ENCODE results near the gene NOS1. TPM values are rescaled to one million over a fixed set of nuclear protein-coding genes. Genes with fewer than 3 reads are reported as not detected.
"Not testable (repeated sequence)": the region's sequence is repeated elsewhere in the genome, so short reads cannot be mapped to it uniquely, and the experiment has no call there.

NOS1 gene
- total RNA-seq, 1 donor from 2014 or later = 3.5 TPM

GRCh38 chr12:117403586-117404139, 42.2 kb upstream of the NOS1 start:
- no peak for ATAC-seq
- H3K27ac ChIP-seq = no peak overlapping the region
- H3K27me3 ChIP-seq (ENCODE audit: low read depth) = no peaks in the 10 kb centered on the region
- peaks cover 10% of the 10 kb centered on the region for H3K4me1 ChIP-seq
- TF ChIP-seq, protein P1, sequence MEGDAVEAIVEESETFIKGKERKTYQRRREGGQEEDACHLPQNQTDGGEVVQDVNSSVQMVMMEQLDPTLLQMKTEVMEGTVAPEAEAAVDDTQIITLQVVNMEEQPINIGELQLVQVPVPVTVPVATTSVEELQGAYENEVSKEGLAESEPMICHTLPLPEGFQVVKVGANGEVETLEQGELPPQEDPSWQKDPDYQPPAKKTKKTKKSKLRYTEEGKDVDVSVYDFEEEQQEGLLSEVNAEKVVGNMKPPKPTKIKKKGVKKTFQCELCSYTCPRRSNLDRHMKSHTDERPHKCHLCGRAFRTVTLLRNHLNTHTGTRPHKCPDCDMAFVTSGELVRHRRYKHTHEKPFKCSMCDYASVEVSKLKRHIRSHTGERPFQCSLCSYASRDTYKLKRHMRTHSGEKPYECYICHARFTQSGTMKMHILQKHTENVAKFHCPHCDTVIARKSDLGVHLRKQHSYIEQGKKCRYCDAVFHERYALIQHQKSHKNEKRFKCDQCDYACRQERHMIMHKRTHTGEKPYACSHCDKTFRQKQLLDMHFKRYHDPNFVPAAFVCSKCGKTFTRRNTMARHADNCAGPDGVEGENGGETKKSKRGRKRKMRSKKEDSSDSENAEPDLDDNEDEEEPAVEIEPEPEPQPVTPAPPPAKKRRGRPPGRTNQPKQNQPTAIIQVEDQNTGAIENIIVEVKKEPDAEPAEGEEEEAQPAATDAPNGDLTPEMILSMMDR (IDR thresholded peaks at IDR 0.05) = no peak
- H3K9me3 ChIP-seq = peaks cover 5% of the 10 kb centered on the region
- H3K4me3 ChIP-seq = no peak overlapping the region
- intact Hi-C loops (cut with DNase I) = no loop called here
- DNase-seq = no peak
- H3K36me3 ChIP-seq = no peaks in the 10 kb centered on the region

- H3K9me3 ChIP-seq = peaks cover 5% of the 10 kb centered on the region
- H3K4me3 ChIP-seq = no peak overlapping the region
- H3K36me3 ChIP-seq = no peaks in the 10 kb centered on the region
- H3K27ac ChIP-seq = no peak overlapping the region
- TF ChIP-seq, protein P1 (IDR thresholded peaks at IDR 0.05) = no peak
- no peak for ATAC-seq
- DNase-seq = no peak
- intact Hi-C loops (cut with DNase I) = no loop called here
- no peaks in the 10 kb centered on the region for H3K27me3 ChIP-seq (ENCODE audit: low read depth)
- no peaks in the 10 kb centered on the region for H3K4me1 ChIP-seq
These were observed 40.9 kb upstream of the NOS1 start for GRCh38 chr12:117402363-117402762.

- Histone ChIP-seq H3K4me3 (no peak overlapping the region), H3K9me3 (peaks cover 5% of the 10 kb centered on the region), H3K4me1 (no peaks in the 10 kb centered on the region), H3K27ac (no peak overlapping the region), H3K36me3 (no peaks in the 10 kb centered on the region), H3K27me3 (ENCODE audit: low read depth) (no peaks in the 10 kb centered on the region)
- ATAC-seq = no peak
- intact Hi-C loops (cut with DNase I) = no loop called here
- no peak for DNase-seq
- TF ChIP-seq, protein P1 (IDR thresholded peaks at IDR 0.05) = no peak
These were observed 39.5 kb upstream of the NOS1 start for GRCh38 chr12:117400912-117401311.

- H3K27ac ChIP-seq; H3K27me3 ChIP-seq (ENCODE audit: low read depth); H3K9me3 ChIP-seq; H3K4me3 ChIP-seq; DNase-seq; H3K36me3 ChIP-seq; H3K4me1 ChIP-seq; ATAC-seq; intact Hi-C loops (cut with DNase I): not testable (repeated sequence)
These were observed 37.1 kb upstream of the NOS1 start for GRCh38 chr12:117398482-117398881.

- TF ChIP-seq, protein P1 (IDR thresholded peaks at IDR 0.05) = no peak
- H3K4me3 ChIP-seq = no peak overlapping the region
- no peaks in the 10 kb centered on the region for H3K27me3 ChIP-seq (ENCODE audit: low read depth)
- H3K4me1 ChIP-seq = no peaks in the 10 kb centered on the region
- DNase-seq (no peak), ATAC-seq (no peak)
- intact Hi-C loops (cut with DNase I) = no loop called here
- no peaks in the 10 kb centered on the region for H3K9me3 ChIP-seq
- H3K27ac ChIP-seq = no peak overlapping the region
- no peaks in the 10 kb centered on the region for H3K36me3 ChIP-seq
These were observed 34.3 kb upstream of the NOS1 start for GRCh38 chr12:117395766-117396165.

- H3K27ac ChIP-seq = no peak overlapping the region
- H3K36me3 ChIP-seq = no peaks in the 10 kb centered on the region
- no peaks in the 10 kb centered on the region for H3K9me3 ChIP-seq
- intact Hi-C loops (cut with DNase I) = no loop called here
- no peaks in the 10 kb centered on the region for H3K27me3 ChIP-seq (ENCODE audit: low read depth)
- DNase-seq (no peak), ATAC-seq (no peak)
- no peaks in the 10 kb centered on the region for H3K4me1 ChIP-seq
- H3K4me3 ChIP-seq = no peak overlapping the region
- TF ChIP-seq, protein P1 (IDR thresholded peaks at IDR 0.05) = no peak
These were observed 33.1 kb upstream of the NOS1 start for GRCh38 chr12:117394491-117394890.

All from lower lobe of right lung (tissue), 2 donors.